Measurements from ENCODE around the gene PID1.

Gene PID1

DNA sequence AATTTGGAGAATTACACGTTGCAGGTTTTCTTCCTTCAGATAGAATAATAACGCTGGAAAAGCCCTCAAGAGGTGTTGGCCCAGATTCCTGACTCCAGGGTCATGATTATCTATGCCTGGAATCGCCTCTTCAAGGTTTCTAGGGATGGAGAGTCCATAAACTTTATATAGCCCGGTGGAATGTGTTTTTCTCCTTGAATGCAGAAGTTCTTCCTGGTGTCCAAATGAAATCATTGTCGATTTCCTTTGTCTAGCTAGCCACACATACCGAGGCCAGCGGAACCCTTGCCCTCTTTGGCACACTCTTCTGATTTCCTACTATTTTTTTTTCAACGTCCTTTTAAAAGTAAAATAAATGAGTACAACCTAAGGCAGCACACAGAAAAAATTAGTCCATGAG, 117.8 kb downstream of the PID1 start:
- Mint-ChIP-seq H3K4me1 (ENCODE audit: low read depth) (no peaks in the 10 kb centered on the region), H3K36me3 (no peaks in the 10 kb centered on the region), H3K9me3 (ENCODE audit: low read depth) (no peaks in the 10 kb centered on the region), H3K27ac (no peak overlapping the region), H3K4me3 (no peak overlapping the region), H3K27me3 (no peaks in the 10 kb centered on the region)

DNA sequence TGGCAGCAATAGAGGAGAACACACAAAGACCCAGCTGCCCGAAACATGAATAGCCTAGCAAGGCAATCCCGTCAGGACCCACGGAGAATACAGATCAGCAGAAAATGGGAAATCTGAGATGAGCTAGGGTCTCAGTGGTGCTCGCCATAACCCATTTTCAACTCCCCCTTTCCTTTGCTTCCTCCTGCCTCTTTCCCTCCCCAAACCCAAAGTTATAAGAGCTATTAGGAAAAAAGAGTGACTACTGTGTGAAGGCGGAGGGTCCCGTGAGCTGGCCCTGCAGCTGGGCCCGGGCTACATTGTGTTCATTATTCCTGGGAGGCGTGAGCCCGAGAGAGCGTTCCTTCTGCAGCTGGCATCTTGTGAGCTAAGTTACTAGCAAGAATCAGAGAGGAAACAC, 118.4 kb downstream of the PID1 start:
- H3K4me1 Mint-ChIP-seq (ENCODE audit: low read depth), result no peaks in the 10 kb centered on the region
- H3K36me3 Mint-ChIP-seq, result no peaks in the 10 kb centered on the region
- H3K27me3 Mint-ChIP-seq, result no peaks in the 10 kb centered on the region
- no peaks in the 10 kb centered on the region for H3K9me3 Mint-ChIP-seq (ENCODE audit: low read depth)
- no peak overlapping the region for H3K27ac Mint-ChIP-seq
- H3K4me3 Mint-ChIP-seq, result no peak overlapping the region

DNA sequence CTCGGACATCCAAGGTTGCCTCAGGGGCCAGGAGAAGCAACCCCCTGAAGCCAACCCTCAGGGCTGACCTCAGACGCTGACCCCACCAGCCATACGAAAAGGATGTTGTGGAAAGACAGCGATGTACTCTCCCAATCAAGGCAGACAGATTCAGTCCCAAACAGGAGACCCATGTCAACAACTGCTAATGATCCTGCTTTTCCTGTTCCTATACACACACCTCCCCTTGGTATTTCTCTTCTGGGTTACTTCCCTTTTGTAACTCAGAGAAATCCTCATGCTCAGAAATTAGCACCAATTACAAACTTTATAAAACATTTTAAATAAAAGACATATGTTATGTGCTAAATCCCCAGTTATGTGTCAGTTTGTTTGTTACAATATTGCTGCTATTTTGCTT, 120.8 kb downstream of the PID1 start:
- H3K27ac Mint-ChIP-seq, result no peak overlapping the region
- no peaks in the 10 kb centered on the region for H3K36me3 Mint-ChIP-seq
- H3K4me1 Mint-ChIP-seq (ENCODE audit: low read depth), result no peaks in the 10 kb centered on the region
- H3K9me3 Mint-ChIP-seq (ENCODE audit: low read depth), result peaks cover 7% of the 10 kb centered on the region
- no peaks in the 10 kb centered on the region for H3K27me3 Mint-ChIP-seq
- no peak overlapping the region for H3K4me3 Mint-ChIP-seq

DNA sequence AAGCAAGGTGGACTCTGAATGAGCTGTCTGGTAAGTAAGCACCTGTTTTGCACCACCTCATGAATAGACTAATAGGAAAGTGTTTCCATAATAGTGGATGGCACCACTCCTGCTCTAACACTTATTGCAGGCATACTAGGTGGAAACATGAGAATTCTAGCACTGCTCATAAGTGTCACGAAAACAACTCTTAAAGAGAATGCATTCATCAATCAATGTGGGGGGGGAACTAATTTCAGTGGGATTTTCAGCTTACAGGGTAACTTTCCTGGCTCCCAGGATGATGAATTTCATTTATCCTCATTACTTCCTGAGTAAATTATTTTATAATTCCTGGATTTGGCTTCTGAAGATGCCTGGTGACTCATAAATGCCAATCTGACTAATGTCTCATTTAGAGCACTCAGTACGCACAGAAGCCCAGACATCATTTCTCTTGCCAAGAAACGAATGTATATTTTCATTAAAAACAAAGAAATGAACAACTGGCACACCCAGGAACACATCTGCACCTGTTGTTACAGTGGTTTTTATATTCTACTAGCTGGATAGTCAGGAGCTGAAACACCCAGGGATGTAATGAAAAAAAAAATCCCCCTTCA, 129.6 kb downstream of the PID1 start:
- H3K4me1 Mint-ChIP-seq (ENCODE audit: low read depth), result no peaks in the 10 kb centered on the region
- H3K36me3 Mint-ChIP-seq, result no peaks in the 10 kb centered on the region

DNA sequence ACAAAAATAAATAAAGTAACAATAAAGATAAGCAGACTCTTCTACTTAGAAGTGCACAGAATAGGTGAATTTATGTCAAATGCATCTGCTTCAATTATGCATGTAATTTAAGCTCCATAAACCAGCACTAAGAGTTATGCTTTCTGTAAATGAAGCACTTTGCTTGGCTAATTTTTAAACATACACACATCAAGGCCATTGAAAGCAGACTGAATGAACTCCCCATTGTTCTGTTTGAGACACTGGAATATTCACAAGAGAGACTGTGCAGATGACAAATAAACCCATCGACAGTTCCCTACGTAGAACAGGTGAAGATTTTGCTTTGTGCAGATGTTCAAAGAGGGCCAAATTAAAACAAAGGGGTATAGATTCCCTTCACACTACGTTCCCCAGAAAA, 133.4 kb downstream of the PID1 start:
- no peaks in the 10 kb centered on the region for H3K9me3 Mint-ChIP-seq (ENCODE audit: low read depth)
- H3K4me1 Mint-ChIP-seq (ENCODE audit: low read depth), result no peaks in the 10 kb centered on the region
- no peaks in the 10 kb centered on the region for H3K27me3 Mint-ChIP-seq
- no peak overlapping the region for H3K27ac Mint-ChIP-seq
- H3K36me3 Mint-ChIP-seq, result no peaks in the 10 kb centered on the region
- no peak overlapping the region for H3K4me3 Mint-ChIP-seq

More for the DNA sequence above, 129.6 kb downstream of the PID1 start:
- H3K4me3 Mint-ChIP-seq, result no peak overlapping the region
- H3K27ac Mint-ChIP-seq, result no peak overlapping the region
- peaks cover 2% of the 10 kb centered on the region for H3K9me3 Mint-ChIP-seq (ENCODE audit: low read depth)
- H3K27me3 Mint-ChIP-seq, result no peaks in the 10 kb centered on the region

DNA sequence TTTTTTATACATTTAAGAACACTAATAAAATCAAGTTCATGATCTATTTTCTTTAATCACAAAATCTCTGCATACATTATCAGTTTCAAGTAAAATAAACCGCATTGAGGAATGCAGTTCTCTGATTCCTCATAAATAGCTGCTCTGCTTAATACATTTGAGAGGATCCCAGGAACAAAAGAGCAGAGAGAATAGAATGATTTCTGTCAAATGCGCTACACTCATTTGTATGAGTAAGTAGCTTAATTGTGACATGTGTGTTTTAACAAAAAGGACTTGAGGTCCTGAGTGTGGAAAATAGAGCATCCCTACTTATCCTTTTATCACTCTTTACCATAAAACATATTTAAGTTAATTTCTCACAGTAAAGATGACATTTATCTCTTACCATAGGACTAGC, 134.0 kb downstream of the PID1 start:
- no peaks in the 10 kb centered on the region for H3K27me3 Mint-ChIP-seq
- no peaks in the 10 kb centered on the region for H3K4me1 Mint-ChIP-seq (ENCODE audit: low read depth)
- no peaks in the 10 kb centered on the region for H3K9me3 Mint-ChIP-seq (ENCODE audit: low read depth)
- H3K27ac Mint-ChIP-seq, result no peak overlapping the region
- no peak overlapping the region for H3K4me3 Mint-ChIP-seq
- H3K36me3 Mint-ChIP-seq, result no peaks in the 10 kb centered on the region

DNA sequence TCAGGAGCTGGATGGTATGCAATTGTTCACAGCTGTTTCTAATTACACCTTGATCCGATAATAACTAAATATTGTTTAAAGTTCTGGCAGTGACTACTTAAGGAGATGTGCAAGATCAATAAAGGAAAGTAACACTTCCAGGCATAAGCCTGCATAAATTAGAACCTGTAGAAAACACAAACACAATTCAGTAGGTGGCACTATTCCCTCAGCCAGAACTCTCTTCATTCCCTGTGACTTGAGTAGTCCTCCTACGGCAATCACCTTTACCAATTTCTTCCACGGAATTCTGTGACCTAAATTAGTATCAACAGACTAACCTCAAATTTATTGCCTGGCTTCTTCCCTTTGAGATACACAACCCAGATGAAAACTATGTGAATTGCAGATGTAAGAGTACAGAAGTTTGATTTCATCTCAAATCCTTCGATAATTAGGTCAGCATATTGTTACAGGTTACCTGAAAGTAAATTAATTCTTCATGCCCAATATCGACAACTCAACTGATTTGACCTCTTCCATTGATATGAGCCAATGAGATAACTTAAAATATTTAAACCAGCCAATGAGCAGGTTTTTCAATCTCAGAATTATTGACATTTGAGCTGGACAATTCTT, 137.8 kb downstream of the PID1 start:
- no peak overlapping the region for H3K4me3 Mint-ChIP-seq

DNA sequence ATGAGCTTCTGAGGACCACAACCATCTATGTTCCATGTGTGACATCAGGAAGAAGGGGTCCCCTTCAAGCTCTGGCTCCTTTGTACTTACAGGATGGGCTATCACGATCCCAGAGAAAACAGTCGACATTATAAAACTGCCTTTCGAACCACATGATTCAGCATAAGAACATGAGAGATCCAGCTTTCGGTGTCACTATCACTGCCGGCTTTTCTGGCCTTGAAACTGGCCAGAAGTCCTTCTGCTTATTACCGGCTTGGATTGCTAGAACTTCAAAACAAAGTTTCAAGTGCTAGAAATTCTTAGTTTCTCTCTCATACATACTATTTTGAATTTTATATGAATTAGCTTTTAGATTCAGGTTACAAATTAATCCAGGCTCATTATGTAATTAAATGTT, 138.9 kb downstream of the PID1 start:
- Mint-ChIP-seq H3K27me3 (no peaks in the 10 kb centered on the region), H3K36me3 (no peaks in the 10 kb centered on the region), H3K27ac (no peak overlapping the region), H3K4me3 (no peak overlapping the region), H3K4me1 (ENCODE audit: low read depth) (no peaks in the 10 kb centered on the region), H3K9me3 (ENCODE audit: low read depth) (no peaks in the 10 kb centered on the region)

More for the DNA sequence above, 137.8 kb downstream of the PID1 start:
- no peak overlapping the region for H3K27ac Mint-ChIP-seq
- no peaks in the 10 kb centered on the region for H3K27me3 Mint-ChIP-seq
- H3K4me1 Mint-ChIP-seq (ENCODE audit: low read depth), result no peaks in the 10 kb centered on the region
- no peaks in the 10 kb centered on the region for H3K36me3 Mint-ChIP-seq
- no peaks in the 10 kb centered on the region for H3K9me3 Mint-ChIP-seq (ENCODE audit: low read depth)

DNA sequence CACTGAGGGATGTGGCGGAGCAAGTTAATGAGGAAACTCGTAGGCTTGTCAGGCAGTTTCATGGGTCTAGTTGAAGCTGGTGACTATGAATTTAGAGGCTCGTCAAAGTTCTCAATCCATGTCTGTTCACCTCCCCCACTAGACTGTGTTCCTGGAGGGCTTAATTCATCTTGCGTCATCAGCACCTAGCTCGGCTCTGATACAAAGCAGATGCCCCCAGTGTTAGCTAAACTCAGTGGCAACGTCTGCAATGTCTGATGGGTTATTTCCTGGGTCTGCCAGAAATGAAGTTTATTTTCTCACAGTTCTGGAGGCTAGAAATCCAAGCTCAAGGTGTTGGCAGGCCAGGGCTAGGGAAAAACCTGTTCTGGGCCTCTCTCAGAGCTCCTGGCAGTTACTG, 140.6 kb downstream of the PID1 start:
- Mint-ChIP-seq H3K4me1 (ENCODE audit: low read depth) (no peaks in the 10 kb centered on the region), H3K27ac (no peak overlapping the region)

DNA sequence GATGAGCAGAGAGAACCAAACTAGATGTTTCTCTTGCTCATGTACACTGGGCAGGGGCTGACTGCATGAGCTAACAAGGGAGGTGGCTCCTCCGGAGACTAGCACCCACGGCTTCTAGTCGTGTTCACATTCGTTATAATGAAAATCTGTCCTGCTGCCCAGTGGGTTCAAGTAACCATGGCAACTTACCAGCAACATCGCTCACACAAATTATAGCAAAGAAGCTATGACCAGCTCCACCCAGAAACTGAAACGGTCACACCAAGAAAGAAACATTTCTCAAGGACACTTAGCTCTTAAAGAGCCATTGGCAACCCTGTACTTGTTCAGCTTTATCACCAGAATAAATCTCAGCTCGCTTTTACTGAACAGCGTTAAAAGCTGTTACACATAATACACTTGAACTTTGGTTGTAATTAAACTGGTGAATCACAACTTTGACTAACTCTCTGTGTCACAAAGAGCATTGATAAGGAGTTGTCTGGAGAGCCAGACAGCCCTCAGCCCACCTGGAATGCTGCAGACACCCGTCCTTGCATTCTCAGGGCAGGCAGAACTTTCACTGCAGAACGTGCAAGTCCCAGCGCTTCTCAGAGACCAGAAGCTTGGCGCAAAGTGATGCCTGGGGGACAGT, 141.2 kb downstream of the PID1 start:
- Mint-ChIP-seq H3K27me3 (no peaks in the 10 kb centered on the region), H3K4me3 (no peak overlapping the region), H3K27ac (no peak overlapping the region), H3K4me1 (ENCODE audit: low read depth) (no peaks in the 10 kb centered on the region), H3K36me3 (no peaks in the 10 kb centered on the region), H3K9me3 (ENCODE audit: low read depth) (peaks cover 3% of the 10 kb centered on the region)

More for the DNA sequence above, 140.6 kb downstream of the PID1 start:
- Mint-ChIP-seq H3K4me3 (no peak overlapping the region), H3K9me3 (ENCODE audit: low read depth) (peaks cover 2% of the 10 kb centered on the region), H3K27me3 (no peaks in the 10 kb centered on the region), H3K36me3 (no peaks in the 10 kb centered on the region)

DNA sequence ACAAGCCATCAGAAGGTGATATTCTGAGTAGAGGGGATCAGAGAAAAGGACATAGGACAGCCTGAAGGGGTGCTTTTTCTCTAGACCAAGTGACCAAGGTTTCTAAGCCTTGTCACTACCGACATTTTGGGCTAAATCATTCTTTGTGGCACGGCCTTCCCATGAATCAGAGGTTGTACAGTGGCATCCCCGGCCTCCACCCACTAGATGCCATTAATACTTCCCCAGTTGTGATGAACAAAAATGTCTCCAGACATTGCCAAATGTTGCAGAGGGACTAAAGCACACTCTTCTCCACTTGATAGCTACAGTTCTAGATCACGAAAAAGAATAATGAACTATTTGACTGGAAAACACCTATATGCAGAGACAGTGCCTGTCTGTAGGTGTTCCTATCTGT, 143.6 kb downstream of the PID1 start:
- Mint-ChIP-seq H3K4me1 (ENCODE audit: low read depth) (no peaks in the 10 kb centered on the region), H3K9me3 (ENCODE audit: low read depth) (peaks cover 3% of the 10 kb centered on the region), H3K4me3 (no peak overlapping the region), H3K36me3 (no peaks in the 10 kb centered on the region), H3K27ac (no peak overlapping the region), H3K27me3 (no peaks in the 10 kb centered on the region)

DNA sequence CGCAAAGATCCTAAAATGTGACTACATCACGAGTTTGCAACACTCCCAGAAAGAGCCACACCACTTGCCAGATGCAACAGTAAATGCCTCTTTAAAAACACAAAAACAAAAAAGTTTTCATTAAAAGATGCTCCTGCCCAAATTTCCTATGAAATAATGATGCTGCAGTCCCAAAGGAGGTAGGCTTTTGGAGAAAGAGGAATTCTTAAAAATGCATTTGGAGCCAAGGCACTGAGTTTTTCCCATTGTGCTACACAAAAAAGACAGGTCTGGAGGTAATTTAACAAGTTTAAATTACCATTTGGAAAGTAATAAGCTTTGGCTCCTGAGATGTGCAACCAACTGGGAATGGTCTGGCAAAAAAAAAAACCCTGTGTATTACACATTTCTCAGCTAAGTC, 145.0 kb downstream of the PID1 start:
- Mint-ChIP-seq H3K36me3 (no peaks in the 10 kb centered on the region), H3K4me1 (ENCODE audit: low read depth) (no peaks in the 10 kb centered on the region), H3K27me3 (no peaks in the 10 kb centered on the region), H3K27ac (no peak overlapping the region), H3K4me3 (no peak overlapping the region), H3K9me3 (ENCODE audit: low read depth) (peaks cover 7% of the 10 kb centered on the region)

DNA sequence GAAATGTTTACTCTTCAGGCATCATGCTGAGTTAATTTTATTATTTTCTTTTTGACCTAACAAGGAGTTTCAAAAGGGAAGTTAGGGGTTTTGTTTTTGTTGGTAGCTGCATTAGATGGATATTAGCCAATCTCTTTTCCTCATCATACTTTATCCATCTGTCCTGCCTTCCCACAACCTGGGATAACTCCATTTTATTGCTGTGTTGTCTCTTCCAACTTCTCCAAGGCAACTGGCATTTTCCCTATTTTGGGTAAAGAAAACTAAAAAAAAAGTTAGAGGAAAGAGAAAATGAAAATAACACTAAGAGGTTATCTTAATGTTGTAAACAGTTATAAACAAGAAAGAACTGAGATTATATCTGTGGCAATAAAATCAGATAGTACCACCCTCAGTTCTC, 147.0 kb downstream of the PID1 start:
- no peaks in the 10 kb centered on the region for H3K36me3 Mint-ChIP-seq
- H3K27ac Mint-ChIP-seq, result no peak overlapping the region
- no peak overlapping the region for H3K4me3 Mint-ChIP-seq
- no peaks in the 10 kb centered on the region for H3K4me1 Mint-ChIP-seq (ENCODE audit: low read depth)
- H3K9me3 Mint-ChIP-seq (ENCODE audit: low read depth), result peaks cover 7% of the 10 kb centered on the region
- H3K27me3 Mint-ChIP-seq, result no peaks in the 10 kb centered on the region

DNA sequence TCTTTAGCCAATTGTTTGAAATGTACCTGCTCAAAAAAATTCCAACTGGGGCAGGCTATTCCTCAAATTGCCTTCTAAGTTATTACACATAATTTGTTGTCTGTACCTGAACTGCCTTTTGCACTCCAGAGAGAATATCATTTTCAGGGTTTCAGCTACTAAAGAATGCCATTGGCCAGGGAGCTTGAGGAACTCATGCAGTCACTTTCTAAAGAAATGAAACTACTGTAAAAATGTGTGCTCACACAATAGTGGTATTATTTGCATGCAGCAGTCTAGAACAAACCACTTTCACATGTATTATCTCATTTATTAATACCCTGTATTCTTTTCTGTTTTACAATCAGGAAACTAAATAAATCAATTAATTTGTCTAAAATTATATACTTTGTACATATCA, 152.2 kb downstream of the PID1 start:
- Mint-ChIP-seq H3K9me3 (ENCODE audit: low read depth) (peaks cover 4% of the 10 kb centered on the region), H3K27ac (no peak overlapping the region), H3K36me3 (no peaks in the 10 kb centered on the region), H3K27me3 (no peaks in the 10 kb centered on the region), H3K4me3 (no peak overlapping the region), H3K4me1 (ENCODE audit: low read depth) (no peaks in the 10 kb centered on the region)

DNA sequence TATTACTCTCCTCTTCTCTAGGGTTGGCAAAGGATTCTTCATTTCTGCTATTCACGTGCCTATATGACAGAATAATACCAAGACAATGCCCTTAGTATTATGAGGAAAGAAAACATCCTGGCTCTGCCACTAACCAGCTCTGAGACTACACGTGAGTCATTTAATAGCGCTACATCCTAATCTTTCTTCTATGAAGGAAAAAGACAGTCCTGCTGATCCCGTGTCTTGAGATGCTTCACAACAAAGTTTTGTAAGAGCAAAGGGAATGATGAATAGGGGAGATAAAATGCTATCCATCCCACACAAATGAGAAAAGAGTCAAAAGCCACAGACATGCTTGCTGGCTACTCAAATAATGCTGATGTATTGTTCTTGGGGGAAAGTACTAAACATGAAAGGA, 152.8 kb downstream of the PID1 start:
- peaks cover 4% of the 10 kb centered on the region for H3K9me3 Mint-ChIP-seq (ENCODE audit: low read depth)
- no peak overlapping the region for H3K27ac Mint-ChIP-seq
- H3K27me3 Mint-ChIP-seq, result no peaks in the 10 kb centered on the region
- no peak overlapping the region for H3K4me3 Mint-ChIP-seq
- H3K36me3 Mint-ChIP-seq, result no peaks in the 10 kb centered on the region
- H3K4me1 Mint-ChIP-seq (ENCODE audit: low read depth), result no peaks in the 10 kb centered on the region

DNA sequence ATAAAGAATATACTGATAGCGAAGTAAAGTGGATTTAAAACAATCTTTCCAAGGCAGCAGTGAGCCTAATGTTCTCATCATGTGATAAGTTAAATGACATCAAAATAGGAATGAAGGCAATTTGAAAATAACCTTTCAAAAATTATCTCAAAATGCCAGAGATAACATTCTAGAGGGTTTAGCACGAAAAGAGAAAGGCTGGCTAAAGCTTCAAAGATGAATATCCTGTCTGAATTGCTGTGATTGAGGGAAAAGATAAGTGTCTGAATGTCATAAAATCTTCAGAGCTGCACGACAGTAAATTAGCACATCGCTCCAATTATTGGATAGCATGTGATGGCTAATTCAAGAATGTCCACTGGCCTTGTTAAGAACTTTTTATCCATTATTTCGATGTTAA, 159.3 kb downstream of the PID1 start:
- no peaks in the 10 kb centered on the region for H3K9me3 Mint-ChIP-seq (ENCODE audit: low read depth)
- no peak overlapping the region for H3K27ac Mint-ChIP-seq
- no peaks in the 10 kb centered on the region for H3K27me3 Mint-ChIP-seq
- no peak overlapping the region for H3K4me3 Mint-ChIP-seq
- H3K4me1 Mint-ChIP-seq (ENCODE audit: low read depth), result no peaks in the 10 kb centered on the region
- no peaks in the 10 kb centered on the region for H3K36me3 Mint-ChIP-seq

All from activated naive CD8-positive, alpha-beta T cell (primary cell).